Measurements from ENCODE around the gene PEX19.

The PEX19 gene

GRCh38 chr1:160237558-160237957, 47.4 kb downstream of the PEX19 start:
- ChIA-PET CTCF (interaction anchor here (1.4 to 7.3 kb wide), 4 partner anchors 9 to 16 kb away, joined by 3 to 84 read pairs (median 6); no protein-coding TSS in a partner anchor), POLR2A (no interaction called here)
- no peak for TF ChIP-seq CTCF (IDR thresholded peaks at IDR 0.05; ENCODE audit: control extremely low read depth, extremely low read depth, low read depth, missing control alignments)
- no peak for DNase-seq (ENCODE audit: extremely low spot score)

GRCh38 chr1:160236806-160237205, 48.1 kb downstream of the PEX19 start:
- ChIA-PET CTCF (interaction anchor here (5.0 kb wide), 1 partner anchor 15 kb away, joined by 39 read pairs; no protein-coding TSS in a partner anchor), POLR2A (no interaction called here)
- TF ChIP-seq CTCF (IDR thresholded peaks at IDR 0.05; ENCODE audit: control extremely low read depth, extremely low read depth, low read depth, missing control alignments), result no peak
- DNase-seq (ENCODE audit: extremely low spot score), result no peak

- POLR2A ChIA-PET, result no interaction called here
- no peak for DNase-seq (ENCODE audit: extremely low spot score)
- CTCF ChIA-PET, result interaction anchor here (0.9 to 5.0 kb wide), 7 partner anchors 13 to 92 kb away, joined by 3 to 39 read pairs (median 7); no protein-coding TSS in a partner anchor
- TF ChIP-seq CTCF (IDR thresholded peaks at IDR 0.05; ENCODE audit: control extremely low read depth, extremely low read depth, low read depth, missing control alignments), result no peak
Measured at GRCh38 chr1:160232911-160233310, 52.0 kb downstream of the PEX19 start.

- ChIA-PET POLR2A (no interaction called here), CTCF (interaction anchor here (1.0 to 5.8 kb wide), 8 partner anchors 7 to 35 kb away, joined by 3 to 45 read pairs (median 4); no protein-coding TSS in a partner anchor)
- no peak for TF ChIP-seq CTCF (IDR thresholded peaks at IDR 0.05; ENCODE audit: control extremely low read depth, extremely low read depth, low read depth, missing control alignments)
- DNase-seq (ENCODE audit: extremely low spot score), result no peak
Measured at GRCh38 chr1:160228431-160228830, 56.5 kb downstream of the PEX19 start.

- DNase-seq (ENCODE audit: extremely low spot score), result no peak
- CTCF ChIA-PET, result interaction anchor here (0.7 to 5.8 kb wide), 11 partner anchors 8 to 126 kb away, joined by 3 to 45 read pairs (median 4); no protein-coding TSS in a partner anchor
- no peak for TF ChIP-seq CTCF (IDR thresholded peaks at IDR 0.05; ENCODE audit: control extremely low read depth, extremely low read depth, low read depth, missing control alignments)
- POLR2A ChIA-PET, result no interaction called here
Measured at GRCh38 chr1:160227561-160227960, 57.4 kb downstream of the PEX19 start.

- POLR2A ChIA-PET, result no interaction called here
- no peak for DNase-seq (ENCODE audit: extremely low spot score)
- TF ChIP-seq CTCF (IDR thresholded peaks at IDR 0.05; ENCODE audit: control extremely low read depth, extremely low read depth, low read depth, missing control alignments), result no peak
- CTCF ChIA-PET, result interaction anchor here (0.7 to 5.8 kb wide), 13 partner anchors 7 to 126 kb away, joined by 3 to 45 read pairs (median 4); no protein-coding TSS in a partner anchor
Measured at GRCh38 chr1:160227034-160227433, 57.9 kb downstream of the PEX19 start.

Data from GM10248 (cell line).